Measurements from ENCODE around the gene PCDHB16.
"Not testable (repeated sequence)": the region's sequence is repeated elsewhere in the genome, so short reads cannot be mapped to it uniquely, and the experiment has no call there.

PCDHB16 gene

DNA sequence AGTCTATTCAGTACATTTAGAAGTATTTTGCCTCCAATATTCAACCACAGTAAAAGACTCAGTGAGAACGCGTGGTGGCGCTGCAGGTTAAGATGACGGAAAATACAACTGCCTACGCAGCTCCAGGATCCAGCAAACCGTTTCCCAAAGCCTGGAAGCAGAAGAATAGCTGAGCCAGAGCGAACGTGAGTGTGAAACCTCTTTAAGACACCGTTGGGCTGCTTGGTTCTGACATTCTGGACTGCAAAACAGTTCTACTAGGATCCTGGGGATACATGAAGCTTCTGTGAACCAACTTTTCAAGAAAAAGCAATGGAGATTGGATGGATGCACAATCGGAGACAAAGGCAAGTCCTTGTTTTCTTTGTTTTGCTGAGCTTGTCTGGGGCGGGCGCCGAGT is at the start of gene PCDHB16:
Gene PCDHB16, plus strand, starts transcription at position 140 of the 400 bp plus-strand sequence. Its CDS starts 173 bp downstream, at position 313.
- DNase-seq = no peak

DNA sequence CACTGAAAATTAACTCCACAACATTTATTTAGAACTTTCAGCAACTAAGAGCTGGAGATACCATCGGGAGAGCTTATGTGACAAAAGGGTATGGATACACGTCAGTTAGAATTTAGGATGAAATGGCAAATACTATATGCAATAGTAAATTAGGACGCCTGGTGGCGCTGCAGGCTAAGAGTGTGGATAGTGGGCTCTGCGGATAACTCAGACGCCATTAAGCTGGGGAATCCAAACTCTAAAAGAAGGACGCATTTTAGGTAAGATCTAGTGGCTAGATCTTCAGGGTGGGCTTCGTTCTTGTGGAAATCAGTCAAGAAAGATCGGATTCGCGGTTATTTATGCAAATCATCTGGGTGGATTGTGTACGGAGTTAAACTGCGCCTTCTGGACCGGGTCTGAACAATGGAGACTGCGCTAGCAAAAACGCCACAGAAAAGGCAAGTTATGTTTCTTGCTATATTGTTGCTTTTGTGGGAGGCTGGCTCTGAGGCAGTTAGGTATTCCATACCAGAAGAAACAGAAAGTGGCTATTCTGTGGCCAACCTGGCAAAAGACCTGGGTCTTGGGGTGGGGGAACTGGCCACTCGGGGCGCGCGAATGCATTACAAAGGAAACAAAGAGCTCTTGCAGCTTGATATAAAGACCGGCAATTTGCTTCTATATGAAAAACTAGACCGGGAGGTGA is 47.0 kb upstream of the PCDHB16 start, which contains the start of gene PCDHB5:
Gene PCDHB5, plus strand, starts transcription at position 177 of the 688 bp plus-strand sequence. Its CDS starts 229 bp downstream, at position 406.
- peak; percentile 1 for DNase-seq

- no peak for DNase-seq
Measured at GRCh38 chr5:141135718-141136266, 46.4 kb upstream of the PCDHB16 start.

- DNase-seq = not testable (repeated sequence)
Measured at GRCh38 chr5:141137346-141137745, 44.8 kb upstream of the PCDHB16 start.

DNA sequence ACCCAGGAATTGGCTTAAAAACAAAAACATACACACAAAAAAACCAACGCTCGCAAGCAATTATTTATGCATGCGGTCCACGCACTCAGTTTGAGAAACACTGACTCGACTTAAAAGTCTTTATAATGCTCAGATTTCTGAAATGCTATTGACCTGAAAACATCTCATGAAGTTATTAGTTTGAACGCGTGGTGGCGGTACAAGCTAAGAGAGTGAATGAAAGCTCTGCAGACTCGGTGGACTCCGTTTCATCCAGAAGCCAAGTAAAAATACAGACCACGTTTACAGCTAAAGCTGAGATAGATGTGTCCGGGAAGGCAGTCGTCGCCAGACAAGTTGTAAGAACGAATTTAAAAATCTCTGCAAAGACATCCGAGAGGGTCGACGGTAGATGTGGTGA is 32.4 kb upstream of the PCDHB16 start, which contains the start of gene PCDHB6:
Gene PCDHB6, plus strand, starts transcription at position 246 of the 400 bp plus-strand sequence. CDS start 201 bp downstream, outside the sequence.
- no peak for DNase-seq

DNA sequence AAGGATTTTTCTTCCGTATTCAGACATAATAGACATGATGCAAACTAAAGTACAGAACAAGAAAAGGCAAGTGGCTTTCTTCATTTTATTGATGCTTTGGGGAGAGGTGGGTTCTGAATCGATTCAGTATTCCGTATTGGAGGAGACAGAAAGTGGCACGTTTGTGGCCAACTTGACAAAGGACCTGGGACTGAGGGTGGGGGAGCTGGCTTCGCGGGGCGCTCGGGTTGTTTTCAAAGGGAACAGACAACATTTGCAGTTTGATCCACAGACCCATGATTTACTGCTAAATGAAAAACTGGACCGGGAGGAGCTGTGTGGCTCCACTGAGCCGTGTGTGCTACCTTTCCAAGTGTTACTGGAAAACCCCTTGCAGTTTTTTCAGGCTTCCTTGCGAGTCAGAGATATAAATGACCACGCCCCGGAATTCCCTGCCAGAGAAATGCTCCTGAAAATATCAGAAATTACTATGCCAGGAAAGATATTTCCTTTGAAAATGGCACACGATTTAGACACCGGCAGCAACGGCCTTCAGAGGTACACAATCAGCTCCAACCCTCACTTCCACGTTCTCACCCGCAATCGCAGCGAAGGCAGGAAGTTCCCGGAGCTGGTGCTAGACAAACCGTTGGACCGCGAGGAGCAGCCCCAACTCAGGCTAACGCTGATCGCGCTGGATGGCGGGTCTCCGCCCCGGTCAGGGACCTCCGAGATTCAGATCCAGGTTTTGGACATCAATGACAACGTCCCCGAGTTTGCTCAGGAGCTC is 31.8 kb upstream of the PCDHB16 start:
- no peak for DNase-seq

DNA sequence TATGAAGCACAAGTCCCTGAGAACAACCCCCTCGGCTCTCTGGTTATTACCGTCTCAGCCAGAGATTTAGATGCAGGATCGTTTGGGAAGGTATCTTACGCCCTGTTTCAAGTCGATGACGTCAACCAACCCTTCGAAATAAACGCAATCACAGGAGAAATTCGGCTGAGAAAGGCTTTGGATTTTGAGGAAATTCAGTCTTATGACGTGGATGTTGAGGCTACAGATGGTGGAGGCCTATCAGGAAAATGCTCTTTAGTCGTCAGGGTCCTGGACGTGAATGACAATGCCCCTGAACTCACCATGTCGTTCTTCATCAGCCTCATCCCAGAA is 31.2 kb upstream of the PCDHB16 start:
- no peak for DNase-seq

- DNase-seq = not testable (repeated sequence)
Measured at GRCh38 chr5:141151632-141152031, 30.6 kb upstream of the PCDHB16 start.

- DNase-seq = not testable (repeated sequence)
Measured at GRCh38 chr5:141152096-141152495, 30.1 kb upstream of the PCDHB16 start.

GRCh38 chr5:141155540-141156374 is 26.4 kb upstream of the PCDHB16 start:
- no peak for DNase-seq

- DNase-seq = not testable (repeated sequence)
Measured at GRCh38 chr5:141157356-141157755, 24.8 kb upstream of the PCDHB16 start.

DNA sequence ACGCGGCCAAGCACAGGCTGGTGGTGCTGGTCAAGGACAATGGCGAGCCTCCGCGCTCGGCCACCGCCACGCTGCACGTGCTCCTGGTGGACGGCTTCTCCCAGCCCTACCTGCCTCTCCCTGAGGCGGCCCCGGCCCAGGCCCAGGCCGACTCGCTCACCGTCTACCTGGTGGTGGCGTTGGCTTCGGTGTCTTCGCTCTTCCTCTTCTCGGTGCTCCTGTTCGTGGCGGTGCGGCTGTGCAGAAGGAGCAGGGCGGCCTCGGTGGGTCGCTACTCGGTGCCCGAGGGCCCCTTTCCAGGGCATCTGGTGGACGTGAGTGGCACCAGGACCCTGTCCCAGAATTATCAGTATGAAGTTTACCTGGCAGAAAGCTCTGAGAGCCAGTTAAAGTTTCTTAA is 24.3 kb upstream of the PCDHB16 start:
- not testable (repeated sequence) for DNase-seq

GRCh38 chr5:141172381-141173204 is 9.6 kb upstream of the PCDHB16 start, which contains the start of gene PCDHB7:
Gene PCDHB7, plus strand, starts transcription at chr5:141172644. Its CDS starts 192 bp downstream, at chr5:141172836.
- DNase-seq = no peak

GRCh38 chr5:141174291-141175104 is 7.7 kb upstream of the PCDHB16 start:
- DNase-seq = not testable (repeated sequence)

DNA sequence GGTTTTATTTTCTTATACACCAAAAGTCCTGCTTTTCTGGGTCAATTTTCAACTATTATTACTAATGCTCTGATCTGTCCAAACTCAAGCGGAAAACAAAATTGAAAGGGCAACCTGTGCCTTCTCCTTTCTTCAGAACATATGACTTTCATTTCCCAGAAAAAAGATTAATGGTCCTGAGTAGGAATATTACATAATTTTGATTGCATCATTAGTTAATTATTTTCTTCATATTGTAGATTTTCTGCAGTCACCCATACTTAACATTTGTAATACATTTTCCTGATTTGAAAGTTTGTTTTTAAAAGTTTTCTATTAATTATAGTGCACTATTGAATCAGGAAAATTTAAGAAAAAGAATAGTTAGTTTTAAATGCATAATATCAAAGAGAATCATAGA is 6.3 kb upstream of the PCDHB16 start:
- DNase-seq = no peak

GRCh38 chr5:141177577-141178191 is 4.5 kb upstream of the PCDHB16 start, which contains the start of gene PCDHB8:
Gene PCDHB8, plus strand, starts transcription at chr5:141177790. Its CDS starts 245 bp downstream, at chr5:141178035.
- DNase-seq = not testable (repeated sequence)

DNA sequence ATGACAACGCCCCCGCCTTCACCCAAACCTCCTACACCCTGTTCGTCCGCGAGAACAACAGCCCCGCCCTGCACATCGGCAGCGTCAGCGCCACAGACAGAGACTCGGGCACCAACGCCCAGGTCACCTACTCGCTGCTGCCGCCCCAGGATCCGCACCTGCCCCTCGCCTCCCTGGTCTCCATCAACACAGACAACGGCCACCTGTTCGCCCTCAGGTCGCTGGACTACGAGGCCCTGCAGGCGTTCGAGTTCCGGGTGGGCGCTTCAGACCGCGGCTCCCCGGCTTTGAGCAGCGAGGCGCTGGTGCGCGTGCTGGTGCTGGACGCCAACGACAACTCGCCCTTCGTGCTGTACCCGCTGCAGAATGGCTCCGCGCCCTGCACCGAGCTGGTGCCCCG is 2.8 kb upstream of the PCDHB16 start:
- DNase-seq = not testable (repeated sequence)

DNA sequence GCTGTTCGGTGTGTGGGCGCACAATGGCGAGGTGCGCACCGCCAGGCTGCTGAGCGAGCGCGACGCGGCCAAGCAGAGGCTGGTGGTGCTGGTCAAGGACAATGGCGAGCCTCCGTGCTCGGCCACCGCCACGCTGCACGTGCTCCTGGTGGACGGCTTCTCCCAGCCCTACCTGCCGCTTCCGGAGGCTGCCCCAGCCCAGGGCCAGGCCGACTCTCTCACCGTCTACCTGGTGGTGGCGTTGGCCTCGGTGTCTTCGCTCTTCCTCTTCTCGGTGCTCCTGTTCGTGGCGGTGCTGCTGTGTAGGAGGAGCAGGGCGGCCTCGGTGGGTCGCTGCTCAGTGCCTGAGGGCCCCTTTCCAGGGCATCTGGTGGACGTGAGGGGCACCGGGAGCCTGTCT is 2.3 kb upstream of the PCDHB16 start:
- not testable (repeated sequence) for DNase-seq

DNA sequence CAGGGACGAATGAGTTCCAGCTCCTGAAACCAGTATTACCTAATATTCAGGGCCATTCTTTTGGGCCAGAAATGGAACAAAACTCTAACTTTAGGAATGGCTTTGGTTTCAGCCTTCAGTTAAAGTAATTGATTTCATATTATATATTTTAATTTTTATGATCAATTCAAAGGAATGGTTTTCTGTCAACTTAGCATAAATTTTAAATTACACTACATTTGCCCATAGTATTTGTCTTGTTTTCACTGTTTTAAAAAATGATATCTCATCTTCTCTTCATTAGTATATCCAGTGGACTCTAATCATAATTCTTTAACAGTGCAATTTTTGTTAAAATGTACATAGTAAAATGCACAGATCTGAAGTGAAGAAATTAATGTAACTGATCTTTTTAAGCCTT is 1.9 kb upstream of the PCDHB16 start:
- no peak for DNase-seq

Data from suppressor macrophage treated with lipopolysaccharide for 4 hours (primary cell).